ENCODE results near the gene TMBIM1.
"Not testable (repeated sequence)": the region's sequence is repeated elsewhere in the genome, so short reads cannot be mapped to it uniquely, and the experiment has no call there.

TMBIM1 gene

DNA sequence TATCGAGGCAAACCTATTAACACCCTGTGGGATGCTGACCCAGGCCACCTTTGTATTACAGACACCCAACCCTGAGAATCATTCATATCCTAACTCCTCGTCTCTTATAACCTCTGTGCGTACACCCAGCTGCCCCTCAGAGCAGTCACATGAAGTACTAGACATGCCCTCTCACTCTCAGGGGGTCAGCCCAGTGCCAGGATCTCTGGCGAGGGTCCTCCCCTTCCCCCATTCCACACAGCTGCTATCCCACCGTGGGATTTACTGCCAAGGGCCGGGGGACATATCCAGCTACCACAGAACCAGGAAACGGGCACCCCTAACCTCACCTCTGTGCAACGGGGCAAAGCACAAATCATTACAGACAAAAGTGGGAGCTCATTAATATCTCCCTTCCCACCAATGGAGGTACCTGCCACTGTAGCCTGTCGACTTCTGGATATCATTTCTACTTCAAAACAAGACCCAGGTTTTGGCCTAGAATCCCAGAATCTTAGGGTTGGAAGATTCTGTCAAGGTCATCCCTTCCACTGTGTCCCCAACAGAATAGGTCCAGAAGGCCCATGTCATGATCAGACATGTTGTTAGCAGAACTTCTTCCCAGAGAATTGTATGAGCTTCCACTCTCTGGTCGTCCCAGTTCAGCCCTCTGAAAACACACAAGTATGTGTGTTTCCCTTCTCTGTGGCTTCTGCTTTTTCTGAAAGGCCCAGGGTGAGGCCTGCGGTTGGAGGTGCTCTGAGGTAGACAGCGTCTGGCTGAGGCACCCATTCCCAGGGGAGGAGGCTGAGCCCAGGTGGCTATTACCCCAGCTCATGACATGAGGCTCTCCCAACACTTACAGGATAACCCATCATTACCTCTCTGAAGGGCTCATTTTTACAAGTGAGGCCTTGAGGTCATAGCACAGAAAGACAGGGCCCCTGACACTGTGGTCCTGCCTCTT is 1.7 kb downstream of the TMBIM1 start:
- peak; percentile 69 for DNase-seq

DNA sequence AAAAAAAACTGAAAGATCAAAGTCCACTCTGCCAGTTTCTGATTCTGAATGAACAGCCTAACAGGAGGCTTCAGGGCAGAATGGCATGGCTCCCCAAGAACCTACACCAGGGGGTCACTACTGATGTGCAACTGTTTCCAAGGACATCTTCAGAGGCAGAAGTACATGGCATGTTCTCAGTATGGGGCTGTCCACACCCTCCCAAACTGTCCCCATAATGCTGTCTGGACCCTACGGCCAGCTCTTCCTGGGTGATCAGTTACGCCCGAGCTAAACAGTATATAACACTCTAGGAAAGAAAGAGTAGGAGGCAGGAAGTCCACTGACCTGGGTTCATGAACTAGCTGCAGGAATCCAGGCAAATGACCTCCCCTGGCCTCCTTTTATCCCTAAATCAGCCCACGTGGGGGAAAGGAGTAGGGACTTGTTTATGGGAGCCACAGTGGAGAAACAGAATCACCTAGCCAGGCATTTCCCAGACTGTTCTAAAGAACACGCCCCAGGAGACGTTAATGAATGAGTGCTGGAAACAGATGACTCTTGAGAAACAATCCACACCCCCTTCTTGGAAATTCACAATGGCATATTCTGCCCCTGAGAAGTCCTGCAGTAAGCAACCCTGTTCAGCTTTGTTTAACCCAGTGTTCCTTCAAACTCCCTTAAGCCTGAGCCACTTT is 2.5 kb downstream of the TMBIM1 start:
- no peak for DNase-seq

DNA sequence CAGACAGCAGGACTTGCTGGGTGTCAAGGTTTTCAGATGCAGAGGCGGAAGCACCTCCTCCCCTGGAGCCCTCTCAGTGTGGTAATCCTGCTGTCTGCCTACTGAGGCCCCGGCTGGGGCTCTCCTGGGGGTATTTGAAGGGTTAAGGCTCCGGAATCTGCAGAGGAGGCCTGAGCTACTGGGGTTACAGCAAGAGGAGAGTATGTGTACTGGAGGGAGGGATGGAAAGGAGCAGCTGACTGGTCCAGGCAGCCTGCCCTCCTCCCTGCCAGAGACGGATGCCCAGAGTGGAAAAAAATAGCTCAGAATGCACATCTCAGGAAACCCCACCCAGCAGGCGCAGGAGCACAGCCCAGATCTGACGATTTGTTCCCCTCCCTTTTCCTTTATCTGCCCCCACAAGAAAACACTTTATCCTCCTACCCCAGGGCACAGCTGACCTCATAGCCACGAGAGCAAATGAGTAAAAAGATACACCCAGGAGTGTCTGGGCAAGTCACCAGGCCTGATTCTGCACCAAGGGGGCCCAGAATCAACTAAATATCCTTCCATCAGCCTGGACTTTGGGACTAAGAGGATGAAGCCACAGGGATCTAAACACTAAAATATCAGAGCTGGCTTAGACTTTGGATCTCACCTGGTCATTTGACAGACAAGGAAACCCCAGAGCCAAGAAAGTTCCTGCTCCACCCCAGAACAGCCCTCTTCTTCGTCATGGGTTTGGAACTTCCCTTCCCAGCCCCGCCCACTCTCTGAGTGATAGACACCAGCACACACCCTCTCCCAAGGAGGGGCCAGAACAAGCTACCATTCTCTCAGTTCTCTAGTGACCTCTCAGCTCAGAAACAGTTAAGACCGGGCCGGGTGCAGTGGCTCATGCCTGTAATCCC is 5.5 kb downstream of the TMBIM1 start:
- peak; percentile 91 for DNase-seq

DNA sequence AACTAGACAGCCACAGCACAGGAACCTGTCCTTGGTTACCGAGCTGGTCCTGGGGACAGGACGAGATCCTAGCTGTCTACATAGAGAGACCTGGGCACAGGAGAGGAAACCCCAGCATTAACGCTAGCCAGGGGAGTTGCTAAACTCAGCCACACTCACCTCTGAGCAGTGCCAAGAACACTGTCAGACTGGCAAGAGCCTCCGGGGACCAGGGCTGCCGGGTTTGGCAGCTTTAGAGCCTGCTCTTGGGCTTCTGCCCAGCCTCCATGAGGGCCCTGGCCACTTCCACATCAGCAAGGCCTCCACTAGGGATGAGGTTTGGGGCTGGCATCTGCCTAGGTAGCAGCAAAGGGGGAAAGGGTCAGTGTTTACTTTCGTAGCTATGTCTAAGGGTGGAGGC is 6.7 kb downstream of the TMBIM1 start:
- no peak for DNase-seq

DNA sequence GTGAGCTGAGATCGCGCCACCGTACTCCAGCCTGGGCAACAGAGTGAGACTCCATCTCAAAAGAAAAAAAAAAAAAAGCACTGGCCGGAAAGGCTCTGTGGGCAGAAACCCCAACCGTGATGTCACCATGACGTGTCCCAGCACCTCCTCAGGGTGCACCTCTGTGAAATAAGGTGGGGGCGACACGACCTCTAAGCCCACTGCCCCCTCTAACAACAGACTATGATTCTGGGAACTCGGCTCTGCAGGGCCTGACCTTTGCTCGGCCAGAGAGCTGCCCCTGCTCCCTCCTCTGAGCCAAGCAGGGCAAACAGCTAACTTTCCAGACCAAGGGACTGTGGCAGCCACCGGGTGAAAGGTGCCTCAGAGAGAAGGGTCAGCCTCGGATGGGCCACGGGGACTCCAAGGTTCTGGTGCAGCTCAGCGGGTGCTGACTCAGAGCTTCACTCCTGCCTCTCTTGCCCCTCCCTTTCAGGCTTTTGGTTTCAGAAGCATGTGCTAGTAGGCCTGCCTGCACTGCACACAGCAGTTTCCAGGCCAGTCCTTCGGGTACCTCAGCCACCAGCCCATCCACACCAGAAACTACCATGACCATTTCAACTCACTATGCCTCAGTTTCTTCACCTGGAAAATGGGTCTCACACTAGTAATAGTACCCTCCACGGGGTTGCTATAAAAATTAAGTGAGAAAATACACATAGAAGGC is 8.0 kb downstream of the TMBIM1 start:
- DNase-seq = peak; percentile 72

DNA sequence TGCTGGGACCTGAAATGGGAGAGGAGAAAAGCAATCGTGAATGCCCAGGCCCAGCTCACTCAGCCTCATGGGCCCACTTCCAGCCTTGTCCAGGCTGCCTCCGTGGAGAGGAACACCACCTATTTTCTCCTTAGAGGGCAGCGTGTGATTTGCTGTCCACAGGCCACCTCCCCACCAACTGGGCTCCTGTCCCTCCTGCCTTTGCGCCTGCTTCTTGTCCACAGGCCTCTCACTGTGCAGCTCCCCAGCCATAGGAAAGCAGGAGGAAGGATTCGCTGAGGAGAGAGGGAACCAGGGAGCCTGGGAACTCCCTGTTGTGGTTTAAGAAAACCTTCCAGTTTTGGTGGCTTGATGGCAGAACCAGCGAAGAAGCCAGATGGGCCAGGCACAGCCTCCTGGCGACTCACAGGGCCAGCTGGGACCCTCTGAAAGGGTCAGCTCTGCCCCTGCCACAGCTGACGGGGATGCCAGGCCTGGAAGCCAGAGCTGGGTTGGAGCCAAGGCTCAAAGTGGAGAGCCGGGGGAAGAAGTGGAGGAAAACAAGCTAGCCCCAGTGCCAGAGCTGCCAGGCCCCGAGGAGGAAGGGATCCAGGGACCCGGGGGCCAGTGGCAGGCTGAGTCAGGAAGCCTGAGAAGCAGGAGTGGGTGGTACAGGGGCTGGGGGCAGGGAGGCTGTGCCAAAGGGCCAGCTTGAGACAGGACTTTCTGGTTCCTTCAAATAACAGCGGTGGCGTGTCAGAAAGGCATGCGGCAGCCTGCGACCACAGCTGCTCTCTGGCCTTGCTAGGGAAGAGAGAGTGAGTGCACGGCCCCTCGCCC is 9.9 kb downstream of the TMBIM1 start:
- no peak for DNase-seq

DNA sequence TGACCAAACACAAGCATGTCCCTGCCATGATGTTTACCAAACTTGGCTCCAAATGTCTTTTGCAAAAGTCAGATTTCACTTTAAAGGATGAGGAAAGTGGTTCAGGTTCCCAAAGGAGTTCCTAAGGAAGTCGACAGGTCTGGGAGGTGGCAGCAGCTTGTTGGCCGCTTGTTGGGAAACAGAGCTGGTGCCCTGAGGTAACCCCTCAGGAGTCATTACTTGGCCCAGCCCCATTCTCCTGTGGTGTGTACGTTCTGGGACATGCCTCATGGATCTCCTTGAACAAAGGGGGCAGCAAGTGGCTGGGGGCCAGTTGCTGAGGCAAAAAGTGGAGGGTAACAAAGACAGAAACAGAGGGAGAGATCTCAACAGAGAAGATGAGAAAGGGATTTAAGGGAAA is 10.9 kb downstream of the TMBIM1 start:
- DNase-seq = no peak

DNA sequence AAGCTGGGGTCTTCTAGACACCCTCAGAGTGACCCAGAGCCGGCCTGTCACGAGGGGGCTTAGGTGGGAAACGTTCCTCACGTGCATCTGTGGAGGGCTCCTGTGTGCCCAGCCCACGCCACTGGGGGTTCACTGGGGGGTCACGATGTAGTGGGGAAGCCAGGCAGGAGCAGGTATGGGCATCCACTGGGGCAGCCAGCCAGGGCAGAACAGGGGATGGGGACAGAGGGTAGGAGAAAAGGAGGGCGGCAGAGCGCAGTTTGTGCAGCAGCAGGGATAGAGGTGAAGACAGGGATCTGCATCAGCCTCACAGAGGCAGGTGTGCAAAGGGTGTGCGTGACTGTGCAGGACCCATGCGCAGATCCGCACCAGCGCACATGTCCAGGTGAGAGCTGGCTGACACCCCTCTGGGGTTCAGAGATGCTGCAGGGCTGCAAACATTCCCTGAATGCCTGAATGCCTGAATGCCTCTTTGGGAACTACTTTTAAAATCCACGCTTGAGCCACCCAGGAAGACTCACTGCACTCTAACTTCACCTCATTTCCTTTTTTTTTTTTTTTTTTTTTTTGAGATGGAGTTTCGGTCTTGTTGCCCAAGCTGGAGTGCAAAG is 11.9 kb downstream of the TMBIM1 start:
- DNase-seq = no peak

DNA sequence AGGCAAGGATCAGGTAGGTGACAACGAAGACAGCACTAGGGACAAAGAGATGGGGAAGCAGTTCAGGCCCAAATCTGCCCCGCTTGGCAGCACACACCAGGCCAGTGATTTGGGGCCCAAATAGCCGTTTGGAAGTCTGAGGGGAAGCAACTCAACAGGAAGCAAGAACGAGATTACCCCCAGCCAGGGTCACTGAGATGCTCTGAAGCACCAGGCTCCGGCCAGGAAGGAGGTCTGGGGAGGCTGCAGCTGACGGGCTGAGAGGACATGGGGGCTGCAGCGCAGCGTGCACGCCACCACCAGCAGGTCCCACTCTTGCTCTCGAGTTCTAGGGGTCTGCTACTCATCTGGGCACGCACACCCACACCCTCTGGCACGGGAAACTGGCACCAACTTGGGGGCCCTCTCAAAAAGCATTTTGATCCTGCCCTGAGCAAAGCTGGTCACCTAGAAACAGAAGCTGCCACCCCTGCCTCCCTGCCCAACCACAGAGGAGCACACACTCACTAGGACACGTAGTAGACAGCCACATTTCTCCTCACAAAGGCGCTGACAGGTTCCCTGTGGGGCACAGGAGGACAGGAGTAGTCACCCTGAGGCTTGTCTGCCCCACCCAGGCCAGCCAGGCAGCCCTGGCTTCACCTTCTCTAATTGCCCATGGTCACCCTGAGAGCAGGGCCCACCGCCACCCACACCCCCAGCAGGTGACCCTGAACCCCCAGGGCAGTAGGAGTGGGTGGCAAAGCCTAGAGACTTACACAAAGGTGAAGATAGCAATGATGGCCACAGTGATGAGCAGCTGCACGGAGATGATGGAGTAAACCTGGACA is 13.6 kb downstream of the TMBIM1 start:
- no peak for DNase-seq

DNA sequence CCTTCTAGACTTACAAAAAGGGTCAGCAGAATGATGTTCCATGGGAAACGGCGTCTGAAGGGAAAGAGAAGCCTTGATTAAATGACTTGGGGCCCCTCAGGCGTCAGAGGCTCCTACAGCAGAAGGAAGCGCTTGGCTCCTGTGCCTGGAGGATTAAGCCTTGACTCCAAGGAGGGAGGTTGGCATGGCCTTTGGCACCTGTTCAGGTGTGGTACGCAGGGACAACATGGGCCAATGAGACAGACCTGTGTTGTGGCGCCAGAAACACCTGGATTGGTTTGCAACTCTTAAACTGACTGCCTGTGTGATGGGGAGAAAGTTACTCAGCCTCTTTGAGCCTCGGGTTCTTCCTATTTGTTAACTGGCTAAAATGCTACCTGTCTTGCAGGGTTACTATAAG is 14.4 kb downstream of the TMBIM1 start:
- DNase-seq = no peak

DNA sequence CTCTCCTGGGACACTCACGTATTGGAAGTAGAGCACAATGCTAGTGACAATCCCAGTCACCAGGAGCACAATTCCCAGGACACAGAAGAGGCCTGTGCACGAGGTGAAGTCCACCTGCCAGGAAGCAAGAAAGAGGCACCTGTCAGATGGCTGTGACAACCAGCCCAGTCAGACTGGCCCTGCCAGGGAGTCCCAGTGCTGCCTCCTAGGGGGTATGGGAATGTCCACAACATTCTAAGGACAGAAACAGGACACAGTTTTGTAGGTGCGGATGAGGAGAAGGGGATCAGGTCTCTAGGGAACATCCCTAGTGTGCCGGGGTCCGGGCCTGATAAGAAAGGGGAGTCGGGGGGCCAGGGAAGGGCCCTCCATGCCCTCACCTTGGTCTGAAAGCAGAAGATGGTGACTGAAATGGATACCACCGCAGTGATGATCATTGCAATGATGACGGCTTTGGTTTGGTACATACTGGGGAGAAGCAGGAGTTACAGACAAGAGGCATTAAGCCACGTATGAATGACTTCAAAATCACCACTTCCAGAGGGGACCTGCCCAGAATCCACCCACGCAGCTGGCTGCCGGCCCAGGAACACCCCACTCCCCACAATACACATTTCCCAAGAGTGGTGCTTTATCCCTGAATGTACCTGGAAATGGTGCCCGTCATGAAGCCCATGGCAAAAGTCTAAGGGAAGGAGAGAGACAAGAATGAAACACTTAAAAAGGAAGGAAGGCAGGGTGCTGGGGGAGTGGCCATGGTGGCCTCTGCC is 15.1 kb downstream of the TMBIM1 start:
- no peak for DNase-seq

DNA sequence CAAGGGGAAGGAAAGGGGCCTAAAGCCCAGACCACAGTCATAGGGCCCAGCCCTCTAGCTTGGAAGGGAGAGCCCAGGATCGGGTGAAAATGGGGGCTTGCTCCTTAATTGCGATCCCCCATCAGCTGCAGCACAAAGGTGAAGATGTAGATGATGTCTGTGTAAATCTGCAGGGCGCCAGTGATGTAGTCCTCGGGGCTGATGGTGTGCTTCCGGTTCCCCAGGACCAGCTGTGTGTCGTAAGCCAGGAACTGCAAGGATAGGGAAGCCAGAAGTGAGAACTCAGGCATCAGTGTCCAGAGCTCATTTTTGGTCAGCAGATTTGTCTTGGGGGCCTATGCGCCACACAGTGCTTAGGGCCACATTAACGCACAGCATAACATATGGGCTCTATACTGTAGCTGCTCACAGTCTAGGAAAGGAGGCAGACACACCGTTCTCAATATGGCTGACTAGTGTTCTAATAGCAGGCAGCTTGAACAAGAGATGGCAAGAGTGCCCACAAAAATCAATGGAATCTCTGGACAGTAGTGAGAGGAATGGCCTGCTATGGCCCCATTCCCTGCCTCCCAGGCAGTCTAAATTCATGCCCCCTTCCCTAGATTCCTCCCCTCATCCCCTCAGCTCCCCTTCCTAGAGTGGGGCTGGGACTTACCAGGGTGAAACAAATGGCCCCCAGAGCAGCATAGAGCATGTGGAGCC is 16.8 kb downstream of the TMBIM1 start:
- no peak for DNase-seq

DNA sequence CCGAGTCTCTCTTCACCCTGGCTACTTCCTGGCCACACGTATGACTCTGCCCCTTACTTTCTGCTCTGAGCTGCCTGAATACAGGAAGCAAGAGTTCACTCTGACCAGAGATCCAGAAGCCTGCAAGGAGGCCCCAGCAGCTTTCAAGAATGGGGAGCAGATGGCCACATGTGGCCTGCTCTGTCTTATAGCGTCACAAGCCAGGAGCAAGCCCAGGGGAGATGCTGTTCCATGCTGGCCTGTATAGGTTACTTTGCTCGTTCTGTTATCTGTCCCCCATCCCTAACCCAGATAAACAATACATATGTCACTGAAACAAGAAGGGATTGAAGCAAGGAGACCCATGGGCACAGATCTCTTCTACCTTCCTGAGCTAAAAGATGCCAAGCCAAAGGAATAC is 17.7 kb downstream of the TMBIM1 start:
- DNase-seq = no peak

DNA sequence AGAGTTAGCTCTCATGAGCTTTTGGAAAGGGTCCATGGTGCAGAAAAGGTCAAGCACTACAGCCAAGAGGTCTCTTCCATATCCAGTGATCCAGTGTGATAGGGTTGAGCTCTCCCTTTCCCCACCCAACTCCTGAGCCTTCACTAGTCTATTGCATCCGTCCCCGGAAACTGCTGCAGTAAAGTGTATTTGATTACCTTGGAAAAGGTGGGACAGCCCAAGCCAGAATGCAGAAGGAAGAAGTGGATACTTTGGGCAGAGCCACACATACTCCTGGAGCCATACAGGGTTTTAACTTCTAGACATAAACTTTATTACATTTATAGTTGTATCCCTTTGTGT is 18.4 kb downstream of the TMBIM1 start:
- no peak for DNase-seq

DNA sequence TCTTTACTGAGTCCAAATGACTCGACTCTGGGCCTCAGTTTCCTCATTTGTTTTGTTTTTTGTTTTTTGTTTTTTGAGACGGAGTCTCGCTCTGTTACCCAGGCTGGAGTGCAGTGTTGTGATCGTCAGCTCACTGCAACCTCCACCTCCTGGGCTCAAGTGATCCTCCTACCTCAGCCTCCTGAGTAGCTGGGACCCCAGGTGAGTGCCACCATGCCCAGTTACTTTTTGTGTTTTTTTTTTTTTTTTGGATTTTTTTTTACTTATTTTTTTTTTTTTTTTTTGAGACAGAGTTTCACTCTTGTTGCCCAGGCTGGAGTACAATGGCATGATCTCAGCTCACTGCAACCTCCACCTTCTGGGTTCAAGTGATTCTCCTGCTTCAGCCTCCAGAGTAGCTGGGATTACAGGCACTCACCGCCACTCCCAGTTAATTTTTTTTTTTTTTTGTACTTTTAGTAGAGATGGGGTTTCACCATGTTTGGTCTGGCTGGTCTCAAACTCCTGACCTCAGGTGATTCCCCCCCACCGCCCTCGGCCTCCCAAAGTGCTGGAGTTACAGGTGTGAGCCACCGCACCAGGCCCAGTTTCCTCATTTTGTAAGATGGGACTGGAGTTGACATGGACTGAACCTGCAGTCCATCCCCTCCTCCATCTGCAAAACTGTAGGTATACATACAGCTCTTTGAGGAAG is 18.9 kb downstream of the TMBIM1 start:
- not testable (repeated sequence) for DNase-seq

DNA sequence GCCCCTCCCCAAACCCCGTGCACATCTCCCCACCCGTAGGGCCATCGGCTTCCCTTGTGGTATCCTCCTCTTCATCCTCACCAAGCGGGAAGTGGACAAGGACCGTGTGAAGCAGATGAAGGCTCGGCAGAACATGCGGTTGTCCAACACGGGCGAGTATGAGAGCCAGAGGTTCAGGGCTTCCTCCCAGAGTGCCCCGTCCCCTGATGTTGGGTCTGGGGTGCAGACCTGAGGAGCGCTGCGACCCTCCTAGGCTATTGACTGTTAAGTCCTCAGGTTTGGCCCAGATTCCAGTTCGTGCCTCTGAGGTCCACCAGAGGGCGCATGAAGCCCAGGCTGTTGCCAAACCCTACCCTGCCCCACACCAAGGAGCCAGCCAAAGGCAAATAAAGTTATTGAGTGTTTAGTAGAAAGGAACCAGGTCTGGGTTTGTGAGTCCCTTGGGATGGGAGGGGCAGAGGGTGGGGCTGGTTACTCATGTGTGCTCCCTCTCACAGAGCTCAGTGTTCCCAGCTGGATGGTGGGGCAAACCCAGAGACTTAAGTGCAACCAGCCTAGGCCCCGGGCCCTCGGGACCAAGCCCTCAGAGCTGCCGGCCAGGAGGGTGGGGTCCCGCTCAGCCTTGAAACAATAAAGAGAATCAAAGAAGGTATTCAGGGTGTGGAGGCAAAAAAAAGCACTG is 19.6 kb downstream of the TMBIM1 start:
- DNase-seq = peak; percentile 82

DNA sequence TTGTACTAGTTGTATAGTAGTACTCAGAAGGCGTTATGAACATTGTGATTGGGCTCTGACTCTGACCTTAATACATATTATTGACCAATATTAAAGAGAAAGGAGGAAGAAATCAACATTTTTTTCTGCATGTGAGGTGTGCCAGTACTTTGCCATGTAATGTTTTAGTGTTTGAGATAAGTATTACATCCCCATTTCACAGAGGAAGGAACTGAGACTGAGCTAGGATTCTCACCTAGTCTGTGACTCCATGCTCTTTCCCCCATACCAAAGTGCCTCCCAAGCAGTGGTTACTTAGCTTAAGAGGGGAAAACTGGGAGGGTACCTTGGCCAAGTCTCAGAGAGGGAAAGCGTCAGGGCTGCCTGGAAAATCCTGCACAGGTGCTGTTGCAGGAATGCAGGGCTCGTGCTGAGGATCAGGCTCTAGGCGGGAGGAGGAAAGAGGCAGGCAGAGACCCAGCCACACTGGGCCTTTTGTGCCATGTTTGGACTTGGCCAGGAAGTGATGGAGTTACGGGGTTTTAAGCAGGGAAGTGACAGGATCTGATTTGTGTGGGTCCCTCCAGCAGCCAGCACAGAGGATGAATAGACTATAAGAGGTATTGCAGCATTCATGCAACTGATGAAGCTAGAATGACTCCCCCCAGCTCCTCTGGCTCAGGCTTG is 20.3 kb downstream of the TMBIM1 start:
- DNase-seq = no peak

All from CD4-positive, alpha-beta T cell treated with Interleukin-4 for 4 hours (primary cell).